Measurements from ENCODE around the gene EGFL7.

Gene EGFL7

DNA sequence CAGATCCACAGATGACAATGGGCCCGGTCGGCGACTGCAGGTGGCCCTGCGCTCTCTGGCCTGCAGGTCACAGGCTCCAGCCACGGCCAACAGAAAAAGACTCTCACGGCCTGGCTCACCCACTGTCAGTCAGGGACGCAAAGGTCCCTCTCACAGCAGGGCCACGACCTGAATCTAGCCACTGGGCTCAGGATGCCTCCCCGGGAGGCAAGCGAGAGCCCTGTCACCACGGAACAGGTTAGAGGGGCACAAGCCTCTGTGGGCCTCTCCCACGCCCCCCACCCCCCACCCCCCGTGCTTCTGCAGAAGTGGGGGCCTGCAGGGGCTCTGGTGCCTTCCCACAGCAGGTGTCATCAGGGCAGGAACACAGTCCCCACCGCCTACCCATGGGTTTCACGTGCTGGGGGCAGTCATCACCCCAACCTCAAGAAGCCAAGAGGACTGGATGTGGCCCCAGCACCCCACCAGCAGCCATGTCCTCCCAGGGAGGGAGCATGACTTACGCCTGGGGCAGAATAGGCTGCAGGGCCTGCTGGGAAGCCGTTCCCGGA lies 17.3 kb upstream of the EGFL7 start:
- no peak for DNase-seq

DNA sequence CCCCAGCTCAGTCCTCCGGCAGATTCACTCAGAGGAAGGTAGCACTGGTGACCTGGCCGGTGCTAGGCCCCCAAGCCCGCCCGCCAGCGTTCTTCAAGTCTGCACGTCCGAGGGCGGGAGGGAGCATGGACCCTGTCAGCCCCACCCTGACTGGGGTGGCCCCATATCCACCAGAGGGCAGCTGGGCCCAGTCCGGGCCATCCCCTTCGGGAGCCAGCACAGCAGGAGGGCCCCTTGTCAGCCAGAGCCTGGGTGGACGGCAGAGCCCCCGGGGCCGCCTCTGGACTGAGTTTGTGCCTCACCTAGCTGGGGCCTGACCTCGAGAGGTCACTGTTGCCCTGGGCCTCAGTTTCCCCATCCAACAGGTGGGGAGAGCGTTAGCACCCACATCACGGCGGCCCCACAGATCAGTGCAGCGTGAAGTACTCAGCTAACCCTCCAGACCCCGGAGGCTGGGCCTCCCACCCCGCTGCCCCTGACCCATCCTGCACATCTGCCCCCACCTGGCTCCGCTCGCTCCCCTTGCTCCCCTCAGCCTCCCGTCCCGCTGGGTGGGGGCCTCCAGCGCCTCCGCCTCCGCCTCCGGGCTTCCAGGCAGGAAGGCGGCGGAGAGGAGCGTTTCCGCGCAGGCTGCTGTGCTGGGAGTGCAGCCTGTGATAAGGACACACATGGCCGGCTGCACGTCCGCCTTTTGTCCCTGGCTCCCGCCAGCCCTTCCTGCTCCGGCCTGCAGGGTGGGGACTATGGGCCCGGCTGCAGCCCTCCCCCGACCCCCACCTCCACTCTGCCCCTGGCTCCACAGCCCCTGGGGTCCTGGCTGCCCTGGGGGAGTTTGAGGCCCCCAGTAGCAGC lies 16.6 kb upstream of the EGFL7 start:
- no peak for DNase-seq

DNA sequence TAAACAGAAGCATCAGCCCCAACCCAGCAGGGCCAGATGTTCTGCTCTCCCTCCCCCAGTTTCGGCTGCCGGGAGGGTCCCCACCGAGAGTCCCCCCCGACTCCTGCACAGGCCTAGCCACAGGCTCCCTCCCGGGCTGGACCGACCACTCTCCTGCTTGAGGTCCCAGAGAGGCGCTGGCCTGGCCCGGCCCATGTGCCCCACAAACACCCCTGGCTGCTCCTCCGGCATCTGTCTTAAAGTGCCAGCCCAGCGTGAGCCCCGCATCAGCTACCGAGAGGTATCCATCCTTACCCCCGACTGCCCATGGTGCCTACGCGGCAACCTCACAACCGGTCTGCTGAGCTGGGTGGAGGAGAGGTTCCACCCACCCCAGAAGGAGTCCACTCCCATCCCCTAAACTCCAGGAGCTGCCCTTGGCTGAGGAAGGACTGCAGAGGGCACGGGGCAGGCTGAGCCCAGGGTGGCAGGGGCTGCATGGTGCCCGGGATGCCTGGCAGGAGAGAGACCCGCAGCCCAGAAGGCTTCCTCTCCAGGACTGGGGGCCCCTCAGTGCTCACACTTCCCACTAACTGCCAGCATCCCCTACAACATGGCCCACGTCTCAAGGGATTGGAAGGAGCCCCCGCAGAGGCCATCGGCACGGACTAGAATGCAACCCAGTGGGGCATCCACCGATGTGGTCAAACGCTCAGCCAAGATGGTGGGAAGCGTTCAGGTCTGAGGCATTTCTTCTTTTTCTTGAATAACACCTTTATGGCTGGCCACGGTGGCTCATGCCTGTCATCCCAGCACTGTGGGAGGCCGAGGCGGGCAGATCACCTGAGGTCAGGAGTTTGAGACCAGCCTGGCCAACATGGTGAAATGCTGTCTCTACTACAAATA lies 15.6 kb upstream of the EGFL7 start:
- DNase-seq: no peak

DNA sequence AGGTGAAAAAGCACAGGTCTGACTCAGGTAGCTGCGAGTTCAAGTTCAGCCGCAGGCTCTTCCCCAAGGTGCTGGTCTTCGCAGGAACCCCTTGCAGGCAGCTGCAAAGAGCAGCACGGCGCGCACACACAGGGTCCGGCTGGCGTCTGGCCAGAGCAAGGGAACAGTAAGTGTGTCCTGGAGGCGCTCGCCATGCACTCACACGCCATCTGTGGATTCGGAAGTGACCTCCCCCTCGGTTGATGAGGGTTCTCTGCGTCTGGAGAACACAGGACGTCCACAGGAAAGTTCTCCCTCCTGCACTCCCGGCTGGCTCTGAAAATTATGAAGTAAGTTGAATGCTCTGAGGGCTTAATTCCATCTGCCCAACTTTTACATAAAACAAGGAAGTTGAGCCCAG lies 14.0 kb upstream of the EGFL7 start:
- DNase-seq: no peak

DNA sequence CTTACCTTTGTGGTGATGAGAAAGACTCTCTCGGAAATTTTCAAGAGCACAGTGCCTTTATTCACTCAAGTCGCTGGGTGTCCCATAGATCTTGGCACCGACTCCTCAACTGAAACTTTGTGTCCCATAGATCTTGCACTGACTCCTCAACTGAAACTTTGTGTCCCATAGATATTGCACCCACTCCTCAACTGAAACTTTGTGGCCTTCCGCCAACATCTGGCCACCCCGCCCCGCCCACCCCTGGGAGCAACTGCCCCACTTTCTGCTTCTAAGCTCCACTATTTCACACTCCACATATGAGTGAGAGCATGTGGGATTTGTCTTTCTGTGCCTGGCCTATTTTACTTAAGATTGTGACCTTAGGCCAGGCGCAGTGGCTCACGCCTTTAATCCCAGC lies 12.7 kb upstream of the EGFL7 start:
- DNase-seq: no peak

DNA sequence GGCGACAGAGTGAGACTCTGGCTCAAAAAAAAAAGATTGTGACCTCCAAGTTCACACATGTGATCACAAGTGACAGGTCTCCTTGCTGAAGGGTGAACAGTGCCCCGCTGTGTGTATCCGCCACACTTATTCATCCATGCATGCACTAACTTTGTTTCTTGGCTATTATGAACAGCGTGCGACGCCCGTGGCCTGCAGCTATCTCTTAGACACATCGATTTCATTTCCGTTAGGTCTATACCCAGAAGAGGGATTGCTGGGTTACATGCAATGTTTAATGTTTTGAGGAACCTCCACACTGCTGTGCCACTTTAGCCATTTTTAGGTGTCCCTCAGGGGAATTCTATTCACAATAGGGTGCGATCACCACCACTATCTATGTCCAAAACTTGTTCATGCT lies 12.1 kb upstream of the EGFL7 start:
- DNase-seq: no peak

DNA sequence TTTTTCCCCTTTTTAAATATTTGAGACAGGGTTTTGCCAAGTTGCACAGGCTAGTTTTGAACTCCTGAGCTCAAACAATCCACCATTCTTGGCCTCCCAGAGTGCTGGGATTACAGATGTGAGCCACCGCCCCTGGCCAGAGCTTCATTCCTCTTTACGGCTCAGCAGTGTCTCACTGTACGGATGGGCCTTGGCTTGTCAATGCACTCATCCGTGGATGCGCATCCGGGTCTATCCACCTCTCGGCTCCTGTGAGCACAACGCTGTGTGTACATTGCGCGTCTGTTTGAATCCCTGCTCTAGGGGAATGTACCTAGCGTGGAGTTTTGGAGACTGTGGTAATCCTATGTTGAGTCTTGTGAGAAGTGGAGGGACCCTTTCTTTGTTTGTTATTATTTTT lies 10.9 kb upstream of the EGFL7 start:
- DNase-seq: no peak

DNA sequence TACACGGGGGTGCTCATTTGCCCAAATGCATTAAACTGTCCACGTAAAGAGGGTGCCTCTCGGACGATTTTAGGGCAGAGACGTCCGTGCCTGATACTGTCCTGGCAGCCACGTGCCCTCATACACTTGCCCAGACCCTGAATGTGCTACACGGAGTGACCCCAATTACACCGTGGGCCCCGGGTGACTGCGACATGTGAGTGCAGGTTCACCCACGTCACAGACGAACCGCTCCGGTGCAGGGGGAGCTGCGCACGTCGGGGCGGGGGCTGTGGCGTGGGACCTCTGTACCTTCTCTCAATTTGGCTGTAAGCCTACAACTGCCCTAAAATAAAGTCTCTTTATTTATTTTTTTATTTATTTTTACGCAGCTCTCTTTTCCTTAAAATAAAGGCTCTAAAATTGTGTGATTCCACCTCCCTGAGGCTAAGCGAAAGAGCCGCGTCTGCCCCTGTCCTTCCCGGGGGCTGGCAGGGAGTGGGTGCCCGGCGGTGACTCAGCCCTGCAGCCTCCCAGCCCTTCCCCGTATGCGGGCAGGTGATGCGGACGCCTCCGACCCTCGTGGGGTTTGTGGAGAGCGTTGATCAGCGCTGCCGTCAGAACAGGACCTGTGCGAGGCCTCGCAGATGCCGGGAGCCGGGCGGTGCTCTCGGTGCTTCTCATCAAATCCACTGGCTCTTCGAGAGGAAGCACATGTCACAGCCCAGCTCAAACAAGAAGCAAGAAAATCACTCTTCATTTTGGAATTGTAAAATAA lies 9.2 kb upstream of the EGFL7 start:
- no peak for DNase-seq

DNA sequence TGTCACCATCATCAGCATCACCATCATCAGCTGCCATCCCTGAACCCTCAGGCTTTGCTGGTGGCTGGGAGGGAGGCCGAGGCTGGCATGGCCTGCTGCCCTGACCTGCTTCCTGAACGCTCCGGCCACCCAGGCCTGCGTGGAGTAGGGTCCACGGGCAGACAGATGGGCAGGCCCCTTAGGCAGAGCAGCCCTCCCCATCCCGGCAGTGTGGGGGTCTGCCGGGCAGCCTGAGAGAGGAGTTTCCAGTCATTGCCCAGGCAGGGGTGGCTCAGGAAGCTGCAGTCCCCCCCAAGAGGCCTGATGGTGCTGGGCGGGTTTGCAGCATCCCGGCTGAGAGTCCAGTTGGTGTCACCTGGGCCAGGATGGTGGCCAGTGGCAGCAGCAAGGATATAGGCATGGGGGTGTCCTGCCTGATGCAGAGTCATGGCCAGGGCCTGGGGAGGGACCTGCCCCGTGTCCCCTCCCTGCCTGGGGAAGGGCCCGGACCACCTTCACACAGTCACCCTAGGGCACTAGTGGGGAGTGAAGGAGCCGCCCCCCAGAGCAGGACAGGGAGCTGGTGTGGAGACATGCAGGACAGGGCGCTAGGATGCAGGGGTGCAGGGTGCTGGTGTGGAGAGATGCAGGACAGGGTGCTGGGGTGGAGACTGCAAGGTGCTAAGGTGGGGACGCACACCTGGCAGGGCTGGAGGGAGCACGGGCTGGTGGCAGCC lies 7.7 kb upstream of the EGFL7 start:
- no peak for DNase-seq

DNA sequence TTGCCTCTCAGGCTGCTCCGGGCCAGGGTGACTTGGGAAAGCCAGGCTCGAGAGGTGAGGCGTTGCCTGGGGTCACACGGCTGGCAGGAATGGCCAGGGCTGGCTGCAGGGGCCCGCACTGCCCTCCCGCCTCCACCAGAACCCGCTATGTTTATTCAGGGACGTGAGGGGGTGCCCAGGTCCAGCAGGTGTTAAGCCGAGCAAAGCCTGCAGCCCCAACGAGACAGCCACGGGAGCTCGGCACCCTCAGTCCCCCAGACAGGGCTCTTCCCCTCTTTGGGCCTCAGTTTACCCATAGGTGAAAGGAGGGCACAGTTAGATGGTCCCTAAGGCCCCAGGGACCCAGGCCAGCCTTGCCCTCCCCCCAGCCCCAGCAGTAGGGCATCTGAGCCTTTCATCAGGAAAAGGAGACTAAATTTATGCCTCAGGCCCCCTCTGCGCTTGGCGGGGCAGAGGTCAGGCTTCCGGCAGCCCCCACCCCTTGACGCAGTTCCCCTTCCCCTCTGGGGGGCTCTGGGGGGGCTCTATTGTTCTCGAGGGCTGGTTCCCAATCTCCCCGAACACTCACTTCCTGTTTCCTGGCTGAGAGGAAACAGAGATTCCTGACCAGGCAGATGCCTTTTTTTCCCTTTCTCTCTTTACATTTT lies 7.1 kb upstream of the EGFL7 start:
- no peak for DNase-seq

DNA sequence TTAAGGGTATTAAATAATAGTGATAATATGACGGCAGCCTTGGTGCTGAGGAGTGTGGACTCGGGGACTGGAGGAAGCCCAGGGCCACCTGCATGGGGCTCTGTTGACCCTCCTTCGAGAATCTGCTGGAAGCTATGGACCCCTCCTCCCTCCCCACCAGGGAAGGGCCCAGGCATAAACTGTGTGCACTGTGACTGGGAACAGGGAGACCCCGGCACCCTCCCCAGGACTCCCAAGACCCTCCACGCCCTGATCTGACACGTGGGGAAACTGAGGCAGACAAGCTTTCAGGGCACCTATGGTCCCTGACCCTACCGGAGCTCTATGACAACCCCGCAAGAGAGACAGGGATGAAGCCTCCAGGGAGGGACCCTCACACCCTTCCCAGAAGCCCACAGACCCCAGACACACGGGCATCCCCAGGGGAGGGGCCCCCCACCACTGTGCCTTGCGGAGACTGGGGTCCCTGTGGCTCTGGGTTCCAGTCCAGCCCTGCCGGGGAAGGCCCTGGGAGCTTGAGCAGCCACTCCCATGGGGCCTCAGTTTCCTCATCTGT lies 6.5 kb upstream of the EGFL7 start:
- DNase-seq: no peak

DNA sequence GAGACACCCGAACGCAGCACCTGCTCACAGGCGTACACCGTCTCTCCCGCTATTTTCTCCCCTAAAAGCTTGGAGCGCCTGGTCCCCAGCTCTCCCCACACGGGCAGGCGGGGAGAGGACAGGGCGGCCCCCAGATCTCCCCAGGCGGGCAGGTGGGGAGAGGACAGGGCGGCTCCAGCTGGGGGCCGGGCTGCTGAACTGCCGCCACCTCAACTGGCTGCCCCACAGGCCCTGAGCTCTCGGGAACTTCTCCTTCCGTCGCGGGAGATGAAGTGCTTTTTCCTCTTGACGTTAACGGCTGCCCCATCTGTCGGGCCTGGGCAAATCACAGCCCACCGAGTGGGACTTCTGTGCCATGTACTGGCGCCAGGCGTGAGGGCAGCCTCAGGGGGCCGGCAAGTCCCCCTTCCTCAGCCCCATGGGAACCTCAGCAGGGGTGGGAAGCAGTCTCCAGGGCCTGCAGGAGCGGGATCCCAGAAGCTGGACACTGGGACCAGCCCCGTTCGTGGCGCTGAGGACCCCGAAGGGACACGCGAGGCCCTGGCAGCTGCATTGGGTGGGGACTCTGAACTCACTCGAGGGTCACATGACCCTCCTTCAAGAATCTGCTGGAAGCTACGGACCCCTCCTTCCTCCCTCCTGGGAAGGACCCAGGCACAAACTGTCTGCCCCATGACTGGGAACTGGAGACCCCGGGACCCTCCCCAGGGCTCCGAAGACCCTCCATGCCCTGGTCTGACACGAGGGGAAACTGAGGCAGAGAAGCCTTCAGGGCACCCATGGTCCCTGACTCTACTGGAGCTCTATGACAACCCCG lies 5.7 kb upstream of the EGFL7 start:
- no peak for DNase-seq

DNA sequence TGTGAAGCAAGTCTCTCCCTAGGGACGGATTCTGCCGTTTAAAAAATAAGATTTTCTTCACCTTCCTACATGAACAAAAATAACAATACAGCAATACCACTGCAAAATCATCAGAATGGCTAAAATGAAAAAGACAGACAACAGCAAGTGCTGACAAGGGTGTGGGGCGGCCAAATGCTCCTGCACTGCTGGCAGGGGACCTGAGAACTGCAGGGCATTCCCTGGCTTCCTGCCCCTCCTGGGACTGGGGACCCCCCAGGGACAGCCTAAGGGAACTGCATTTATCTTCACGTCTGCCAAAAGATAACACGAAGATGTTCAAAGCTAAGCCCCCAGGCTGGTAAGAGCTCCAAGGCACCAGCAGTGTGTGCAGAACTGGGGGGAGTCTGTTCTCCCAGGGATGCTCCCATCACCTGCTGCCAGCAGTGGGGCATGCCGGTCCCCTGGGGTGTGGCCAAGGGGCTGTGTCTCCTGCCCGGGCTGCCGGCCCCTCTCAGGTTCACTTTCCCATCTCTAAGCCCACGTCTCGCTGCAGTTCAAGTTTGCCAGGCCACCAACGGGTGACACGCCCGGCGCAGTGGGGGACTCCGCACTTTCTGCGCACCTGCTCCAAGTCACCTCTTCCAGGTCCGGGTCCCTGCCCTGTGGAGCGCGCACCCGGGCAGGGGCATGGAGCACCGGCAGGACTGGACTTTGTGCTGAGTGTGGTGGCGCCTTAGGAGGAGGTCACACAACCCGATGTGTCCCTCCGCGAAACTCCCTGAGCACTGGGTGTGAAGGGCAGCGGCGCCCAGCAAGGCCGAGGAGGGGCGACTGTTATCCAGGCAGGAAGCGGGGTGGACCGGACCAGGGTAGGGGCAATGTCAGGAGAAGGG lies 4.5 kb upstream of the EGFL7 start:
- no peak for DNase-seq

DNA sequence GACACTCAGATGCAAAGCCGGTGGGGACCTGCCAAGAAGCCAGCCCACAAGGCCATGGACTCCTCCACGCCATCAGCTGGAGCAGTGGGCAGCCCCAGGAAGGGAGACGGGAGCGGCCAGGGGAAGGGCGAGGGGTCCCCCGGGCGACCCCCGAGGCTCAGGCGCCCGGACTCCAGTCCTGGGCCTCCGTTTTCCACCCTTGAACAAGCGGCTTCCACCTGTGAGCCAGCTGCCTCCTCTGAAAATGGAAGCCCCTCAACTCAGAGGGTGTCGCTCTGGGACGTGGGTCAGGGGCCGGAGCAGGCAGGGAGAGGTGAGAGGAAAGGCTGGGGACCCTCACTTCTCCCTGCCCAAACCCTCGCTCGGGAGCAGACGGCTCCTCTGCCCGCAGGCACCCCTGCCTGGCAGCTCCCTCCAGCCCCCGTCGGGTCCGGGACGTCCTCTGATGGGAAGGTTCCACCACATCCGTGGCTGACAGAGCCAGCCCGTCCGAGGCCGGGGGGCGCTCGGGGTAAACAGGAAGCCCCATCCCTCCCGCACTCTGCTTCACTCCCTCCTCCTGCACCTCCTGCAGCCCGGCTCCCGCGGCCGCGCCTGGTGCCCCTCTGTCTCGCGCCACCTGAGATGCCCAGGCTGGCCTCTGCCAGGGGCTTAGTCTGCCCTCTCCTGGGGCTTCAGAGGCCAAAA lies 3.7 kb upstream of the EGFL7 start:
- no peak for DNase-seq

DNA sequence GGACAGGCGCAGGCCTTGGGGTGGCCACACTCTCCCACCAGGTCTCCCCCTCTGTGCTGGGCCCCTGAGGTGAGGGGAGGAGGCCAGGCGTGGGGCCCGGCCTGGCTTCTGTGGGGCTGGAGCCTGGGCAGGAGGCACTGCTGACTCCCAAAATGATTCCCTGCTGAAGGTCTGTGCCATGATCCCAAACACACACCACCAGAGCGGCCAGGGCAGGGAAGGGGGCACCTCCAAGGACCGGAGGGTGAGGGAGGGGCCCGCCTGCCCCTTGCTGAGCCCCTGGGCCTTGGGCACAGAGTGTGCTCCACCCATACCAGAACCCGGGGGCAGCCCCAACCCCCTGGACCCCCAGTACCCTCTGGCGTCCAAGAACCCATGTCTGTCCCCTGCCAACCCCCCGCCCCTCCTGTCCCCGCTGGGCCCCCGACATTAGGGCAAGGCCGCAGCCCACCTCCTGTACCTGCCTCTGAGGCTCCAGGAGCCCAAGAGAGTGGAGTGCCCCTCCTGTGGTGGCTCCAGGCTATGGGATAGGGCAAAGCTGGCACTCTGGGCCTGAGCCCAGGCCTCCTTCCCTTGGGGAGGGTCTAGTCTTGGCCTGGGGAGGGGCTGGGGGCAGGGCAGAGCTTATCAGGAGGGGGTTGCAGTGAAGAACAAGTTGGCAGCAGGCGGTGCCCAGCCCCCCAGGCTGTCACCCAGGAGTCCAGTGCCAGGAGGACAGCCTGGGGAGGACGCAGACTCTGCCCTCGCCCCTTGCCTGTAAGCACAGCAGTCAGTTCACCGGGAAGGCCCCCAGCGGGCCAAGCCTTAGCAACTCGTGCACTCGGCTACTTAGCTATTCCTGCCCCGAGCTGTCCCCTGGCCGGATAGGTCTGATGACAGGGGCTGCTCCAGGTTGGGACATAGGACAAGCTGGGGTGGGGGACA lies 2.6 kb upstream of the EGFL7 start:
- DNase-seq: no peak

DNA sequence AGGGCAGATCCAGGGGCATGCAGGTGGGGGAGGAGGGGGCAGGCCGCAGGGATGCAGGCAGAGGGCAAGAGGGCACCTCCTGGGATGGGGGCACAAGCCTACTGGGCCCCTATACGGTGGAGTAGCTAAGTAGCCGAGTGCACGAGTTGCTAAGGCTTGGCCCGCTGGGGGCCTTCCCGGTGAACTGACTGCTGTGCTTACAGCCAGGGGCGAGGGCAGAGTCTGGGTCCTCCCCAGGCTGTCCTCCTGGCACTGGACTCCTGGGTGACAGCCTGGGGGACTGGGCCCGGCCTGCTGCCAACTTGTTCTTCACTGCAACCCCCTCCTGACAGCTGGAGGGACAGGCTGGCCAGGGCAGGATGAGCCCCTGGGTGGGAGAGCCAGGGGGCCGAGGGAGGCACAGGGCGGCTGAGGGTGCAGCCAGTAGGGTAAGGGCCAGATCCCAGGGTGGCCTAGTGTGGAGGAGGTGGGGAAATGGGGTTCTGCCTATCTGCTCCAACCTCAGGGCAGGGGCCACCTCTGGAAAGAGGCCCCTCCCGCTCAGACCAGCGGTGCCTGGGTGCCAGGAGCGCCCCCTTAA lies 1.7 kb upstream of the EGFL7 start:
- DNase-seq: no peak

DNA sequence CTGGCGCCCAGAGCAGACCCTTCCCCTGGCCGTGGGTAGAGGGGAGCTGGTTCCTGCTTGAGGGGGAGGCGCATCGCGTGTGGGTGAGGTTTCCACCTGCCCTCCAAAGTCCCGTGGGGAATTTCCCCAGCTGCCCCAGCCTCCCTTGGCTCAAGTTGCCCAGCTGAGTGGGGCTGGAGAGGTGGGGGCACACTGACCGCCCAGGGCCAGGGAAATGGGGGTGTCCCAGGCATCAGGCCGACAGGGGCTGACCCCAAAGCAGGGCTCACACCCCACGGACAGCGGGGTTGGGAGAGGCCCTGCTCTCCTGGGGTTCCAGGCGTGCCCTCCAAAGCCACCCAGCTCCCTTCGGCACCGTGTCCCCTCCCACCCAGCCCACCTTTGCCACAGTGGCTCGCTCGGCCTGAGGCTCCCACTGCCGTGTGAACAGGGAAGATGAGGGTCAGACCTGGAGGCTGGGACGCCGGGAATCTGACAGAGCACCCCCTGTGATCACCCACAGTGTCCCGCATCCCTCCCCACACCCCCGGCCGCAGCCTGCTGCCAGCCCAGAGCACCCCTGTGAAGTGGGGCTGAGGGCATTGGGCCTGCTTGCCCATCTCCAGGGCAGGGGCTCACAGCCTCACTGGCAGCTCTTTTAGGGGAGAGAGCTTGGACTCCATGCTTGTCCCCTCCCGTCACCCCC lies 933 bp upstream of the EGFL7 start:
- DNase-seq: no peak
